NCI-H2081 treated with DMSO at 0.1 percent for 48 hours (cell line): ENCODE data around the gene TNFRSF13B.
"Not testable (repeated sequence)": the region's sequence is repeated elsewhere in the genome, so short reads cannot be mapped to it uniquely, and the experiment has no call there.

Experiments
- DNase-seq: peaks from one replicate; lab custom pipeline; 2025; lab: John Stamatoyannopoulos, UW

TNFRSF13B gene

GRCh38 chr17:16971458-16972338, at the start of gene TNFRSF13B:
Gene TNFRSF13B (minus strand): TSS chr17:16972118. CDS start chr17:16972075, 43 bp downstream.
- no peak for DNase-seq

GRCh38 chr17:17021194-17021863, 49.4 kb upstream of the TNFRSF13B start:
- no peak for DNase-seq

- no peak for DNase-seq
Measured at GRCh38 chr17:17020821-17021193, 48.9 kb upstream of the TNFRSF13B start.

- no peak for DNase-seq
Measured at GRCh38 chr17:17019891-17020456, 48.1 kb upstream of the TNFRSF13B start.

GRCh38 chr17:17019430-17019762, 47.5 kb upstream of the TNFRSF13B start:
- DNase-seq, result no peak

- no peak for DNase-seq
Measured at GRCh38 chr17:17018612-17019429, 46.9 kb upstream of the TNFRSF13B start.

GRCh38 chr17:17018021-17018441, 46.1 kb upstream of the TNFRSF13B start:
- no peak for DNase-seq

GRCh38 chr17:17017343-17018014, 45.6 kb upstream of the TNFRSF13B start:
- DNase-seq, result no peak

- not testable (repeated sequence) for DNase-seq
Measured at GRCh38 chr17:17016199-17017197, 44.6 kb upstream of the TNFRSF13B start.

- DNase-seq, result no peak
Measured at GRCh38 chr17:17015230-17015629, 43.3 kb upstream of the TNFRSF13B start.

- DNase-seq, result not testable (repeated sequence)
Measured at GRCh38 chr17:17014748-17015124, 42.8 kb upstream of the TNFRSF13B start.

GRCh38 chr17:17013828-17014747, 42.2 kb upstream of the TNFRSF13B start:
- DNase-seq, result not testable (repeated sequence)

GRCh38 chr17:17011043-17011907, 39.4 kb upstream of the TNFRSF13B start:
- DNase-seq, result not testable (repeated sequence)

- not testable (repeated sequence) for DNase-seq
Measured at GRCh38 chr17:17010545-17011034, 38.7 kb upstream of the TNFRSF13B start.

- not testable (repeated sequence) for DNase-seq
Measured at GRCh38 chr17:17009972-17010371, 38.1 kb upstream of the TNFRSF13B start.

- DNase-seq, result not testable (repeated sequence)
Measured at GRCh38 chr17:17008621-17009397, 36.9 kb upstream of the TNFRSF13B start.

- not testable (repeated sequence) for DNase-seq
Measured at GRCh38 chr17:17007891-17008290, 36.0 kb upstream of the TNFRSF13B start.
